ENCODE measurements around the gene WDR7.

- TF ChIP-seq BHLHE40 (IDR thresholded peaks at IDR 0.05; ENCODE audit: borderline replicate concordance): no peak
- no peak for TF ChIP-seq L3MBTL2 (conservative IDR thresholded peaks at IDR 0.05)
Measured at GRCh38 chr18:56934131-56934530, 283.0 kb downstream of the WDR7 start.
